Kidney epithelial cell (primary cell): ENCODE measurements around the gene SPATA9. TPM values are rescaled to one million over a fixed set of nuclear protein-coding genes. Genes with fewer than 3 reads are reported as not detected.

Experiments used
- DNase-seq: peaks from one replicate; pipeline ENCODE4 v3.0.0-alpha.2; 2010; ENCODE audit warnings: low read depth
- H3K27me3 ChIP-seq: 2 replicates; pipeline ENCODE4 v1.6.0; 2011; ENCODE audit warnings: low read length; ENCODE audit not compliant: control insufficient read depth, insufficient read depth
- H3K36me3 ChIP-seq: 2 replicates; pipeline ENCODE4 v1.5.1; 2011; ENCODE audit warnings: low read length; ENCODE audit not compliant: control insufficient read depth, insufficient read depth
- H3K4me3 ChIP-seq: 2 replicates; pipeline ENCODE4 v1.5.1; 2011; ENCODE audit warnings: low read depth, mild to moderate bottlenecking, control low read depth, low read length
- CTCF ChIP-seq: IDR thresholded peaks from 2 replicates; pipeline ENCODE4 v1.5.1; 2011; ENCODE audit warnings: mild to moderate bottlenecking, moderate library complexity, low read length, control low read depth, inconsistent platforms; ENCODE audit not compliant: insufficient read depth, poor library complexity, severe bottlenecking
- total RNA-seq: library from RNA; depleted of rRNA; stranded (reverse); fragments of >200 nt; gene quantifications from 2 replicates; pipeline ENCODE4 v1.2.3, GENCODE V29; 2015

Gene SPATA9
- total RNA-seq, 1 donor from 2014 or later: not detected

GRCh38 chr5:95668728-95669127 is 14.1 kb downstream of the SPATA9 start:
- H3K36me3 ChIP-seq: no peaks in the 10 kb centered on the region
- no peak overlapping the region for H3K4me3 ChIP-seq
- H3K27me3 ChIP-seq: no peaks in the 10 kb centered on the region
- DNase-seq: no peak
- no peak for TF ChIP-seq CTCF

- DNase-seq: no peak
- Histone ChIP-seq H3K27me3 (no peaks in the 10 kb centered on the region), H3K4me3 (no peak overlapping the region), H3K36me3 (no peaks in the 10 kb centered on the region)
- no peak for TF ChIP-seq CTCF
Measured at GRCh38 chr5:95668216-95668615, 14.6 kb downstream of the SPATA9 start.

- H3K4me3 ChIP-seq: no peak overlapping the region
- no peak for DNase-seq
- no peaks in the 10 kb centered on the region for H3K36me3 ChIP-seq
- no peak for TF ChIP-seq CTCF
- no peaks in the 10 kb centered on the region for H3K27me3 ChIP-seq
Measured at GRCh38 chr5:95667678-95668077, 15.1 kb downstream of the SPATA9 start.

- Histone ChIP-seq H3K27me3 (no peaks in the 10 kb centered on the region), H3K36me3 (no peaks in the 10 kb centered on the region), H3K4me3 (no peak overlapping the region)
- DNase-seq: no peak
- no peak for TF ChIP-seq CTCF
Measured at GRCh38 chr5:95667061-95667618, 15.7 kb downstream of the SPATA9 start.

GRCh38 chr5:95664204-95664786 is 18.5 kb downstream of the SPATA9 start:
- no peak overlapping the region for H3K4me3 ChIP-seq
- peak; percentile 71 for TF ChIP-seq CTCF
- H3K36me3 ChIP-seq: no peaks in the 10 kb centered on the region
- H3K27me3 ChIP-seq: no peaks in the 10 kb centered on the region
- no peak for DNase-seq

- no peak for DNase-seq
- Histone ChIP-seq H3K36me3 (no peaks in the 10 kb centered on the region), H3K27me3 (no peaks in the 10 kb centered on the region), H3K4me3 (no peak overlapping the region)
- no peak for TF ChIP-seq CTCF
Measured at GRCh38 chr5:95662946-95663345, 19.8 kb downstream of the SPATA9 start.
